Naive thymus-derived CD4-positive, alpha-beta T cell (primary cell): Measurements from ENCODE around the gene AK8. TPM values are rescaled to one million over a fixed set of nuclear protein-coding genes. Genes with fewer than 3 reads are reported as not detected.

Experiments used
- ATAC-seq: fragments of 150-1000 bp; cut with Tn5 transposase; 2 replicates; pipeline ENCODE4 v1.10.0; 2021; ENCODE audit warnings: mild to moderate bottlenecking, moderate library complexity
- CTCF ChIA-PET: fragments of 350-600 bp; sonication (Branson Sonifier 250); formaldehyde crosslinking; loops from one replicate; lab custom pipeline; 2021; ENCODE audit warnings: antibody characterized with exemption; lab: Charles Lee
- POLR2A ChIA-PET: fragments of 350-600 bp; sonication (Branson Sonifier 250); formaldehyde crosslinking; loops from one replicate; lab custom pipeline; 2021; ENCODE audit warnings: antibody characterized with exemption, inconsistent platforms; lab: Charles Lee
- DNase-seq, 9 donors: peaks; one replicate each; pipeline versions ENCODE4 v3.0.0 to v3.0.0-alpha.2; 2020 to 2022; ENCODE audit warnings: mixed read lengths in 1 of 9
- H3K27ac ChIP-seq: one replicate; pipeline ENCODE4 v1.7.0; 2013; ENCODE audit warnings: mild to moderate bottlenecking, low read depth, low read length, moderate library complexity
- H3K27me3 ChIP-seq, 2 donors: one replicate each; pipeline ENCODE4 v1.7.0; 2013; ENCODE audit warnings: low read length in 2 of 2, mild to moderate bottlenecking in 2 of 2, moderate library complexity in 2 of 2; ENCODE audit not compliant: control insufficient read depth in 2 of 2, insufficient read depth in 2 of 2
- H3K36me3 ChIP-seq, 3 experiments: 1 replicate in 2 of 3; 2 replicates in 1 of 3; pipeline ENCODE4 v1.7.0; 2013; ENCODE audit warnings: low read length in 3 of 3, mild to moderate bottlenecking in 3 of 3, moderate library complexity in 1 of 3; ENCODE audit not compliant: insufficient read depth in 3 of 3, control insufficient read depth in 2 of 3
- H3K4me1 ChIP-seq, 2 donors: one replicate each; pipeline ENCODE4 v1.7.0; 2013; ENCODE audit warnings: low read length in 2 of 2, mild to moderate bottlenecking in 2 of 2, moderate library complexity in 1 of 2; ENCODE audit not compliant: control insufficient read depth in 2 of 2, insufficient read depth in 2 of 2
- H3K4me3 ChIP-seq: 2 replicates; pipeline ENCODE4 v1.7.0; 2013; ENCODE audit warnings: mild to moderate bottlenecking, low read length
- H3K9me3 ChIP-seq, 3 experiments: 1 replicate in 2 of 3; 2 replicates in 1 of 3; pipeline ENCODE4 v1.7.0; 2013; ENCODE audit warnings: low read length in 3 of 3; ENCODE audit not compliant: control insufficient read depth in 2 of 3
- H3K27ac Mint-ChIP-seq, 9 donors: one replicate each; pipeline ENCODE4 v1.8.0; 2020 to 2022; ENCODE audit warnings: mixed read lengths in 9 of 9, mild to moderate bottlenecking in 8 of 9, moderate library complexity in 5 of 9, inconsistent platforms in 2 of 9
- H3K27me3 Mint-ChIP-seq, 5 donors: one replicate each; pipeline ENCODE4 v1.8.0; 2021 to 2022; ENCODE audit warnings: mixed read lengths in 5 of 5, mild to moderate bottlenecking in 1 of 5
- H3K36me3 Mint-ChIP-seq, 5 donors: one replicate each; pipeline ENCODE4 v1.8.0; 2020 to 2022; ENCODE audit warnings: mixed read lengths in 5 of 5, mild to moderate bottlenecking in 3 of 5, inconsistent platforms in 1 of 5
- H3K4me1 Mint-ChIP-seq, 7 donors: one replicate each; pipeline ENCODE4 v1.8.0; 2020 to 2022; ENCODE audit warnings: mixed read lengths in 7 of 7, mild to moderate bottlenecking in 3 of 7, inconsistent platforms in 1 of 7
- H3K4me3 Mint-ChIP-seq, 10 donors: one replicate each; pipeline ENCODE4 v1.8.0; 2020 to 2022; ENCODE audit warnings: mild to moderate bottlenecking in 10 of 10, mixed read lengths in 10 of 10, moderate library complexity in 6 of 10, inconsistent platforms in 2 of 10
- H3K9me3 Mint-ChIP-seq, 11 donors: one replicate each; pipeline ENCODE4 v1.8.0; 2020 to 2022; ENCODE audit warnings: mixed read lengths in 11 of 11, mild to moderate bottlenecking in 4 of 11, inconsistent platforms in 1 of 11, moderate library complexity in 1 of 11
- intact Hi-C, 2 donors: fragments of 100-400 bp; cut with micrococcal nuclease; formaldehyde crosslinking; loops; one replicate each; pipeline ENCODE4 v1.15.1; 2023
- polyA plus RNA-seq, 2 donors: library from polyadenylated mRNA; unstranded; fragments of 300-500 nt; fragmentation: Illumina TruSeq; gene quantifications; one replicate each; pipeline ENCODE4 v1.2.3, GENCODE V29; 2021
- total RNA-seq, 6 experiments: library from RNA in 5 of 6; stranded (reverse) in 5 of 6; gene quantifications; 1 replicate in 5 of 6; 2 replicates in 1 of 6; pipeline ENCODE4 v1.2.3 and lab custom pipeline; 2021 to 2026

AK8 gene
- total and polyA plus RNA-seq, 7 experiments from 2014 or later: 0.10 to 0.20 (median 0.12) TPM; not detected in 4

DNA sequence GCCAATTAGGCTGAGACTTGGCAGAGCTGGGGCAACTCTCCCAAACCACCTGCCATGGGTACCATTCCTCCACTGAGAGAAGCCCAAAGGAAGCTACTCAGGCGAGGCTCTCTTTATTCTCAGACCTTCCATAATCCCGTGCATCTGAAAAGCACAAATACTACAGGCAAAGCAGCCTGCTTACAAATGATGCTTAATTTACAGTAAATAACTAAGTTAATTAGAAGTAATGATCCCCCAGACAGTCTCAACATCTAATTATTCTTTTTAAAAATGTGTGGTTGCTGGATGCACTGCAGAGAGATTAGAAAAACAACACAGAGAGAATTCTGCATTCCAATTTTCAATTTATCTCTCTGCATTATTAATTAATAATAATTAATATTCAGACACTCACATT is 53.1 kb downstream of the AK8 start:
- peaks cover 16 to 45% (median 19%) of the 10 kb centered on the region in 5 donors for H3K27me3 Mint-ChIP-seq
- DNase-seq (no peak), ATAC-seq (no peak)
- Histone ChIP-seq H3K27me3 (no peaks in the 10 kb centered on the region), H3K4me3 (no peak overlapping the region), H3K4me1 (no peaks in the 10 kb centered on the region), H3K9me3 (no peaks in the 10 kb centered on the region), H3K27ac (no peak overlapping the region), H3K36me3 (no peaks in the 10 kb centered on the region)
- H3K9me3 Mint-ChIP-seq: no peaks in the 10 kb centered on the region
- ChIA-PET CTCF (no interaction called here), POLR2A (no interaction called here)
- H3K4me1 Mint-ChIP-seq: peaks cover 0 to 3% (median 0%) of the 10 kb centered on the region in 7 donors
- no peak overlapping the region for H3K27ac Mint-ChIP-seq
- intact Hi-C loops: loop anchor here in 1 of 2 donors (5.0 kb wide), 1 partner anchor 77 kb away; no protein-coding TSS in a partner anchor
- no peaks in the 10 kb centered on the region for H3K36me3 Mint-ChIP-seq
- H3K4me3 Mint-ChIP-seq: no peak overlapping the region

- H3K36me3 ChIP-seq: no peaks in the 10 kb centered on the region
- ATAC-seq: no peak
- no peaks in the 10 kb centered on the region for H3K9me3 ChIP-seq
- ChIA-PET POLR2A (no interaction called here), CTCF (interaction anchor here (0.8 kb wide), 1 partner anchor 67 kb away, joined by 3 read pairs; no protein-coding TSS in a partner anchor)
- intact Hi-C loops: no loop called here
- H3K4me1 ChIP-seq: no peaks in the 10 kb centered on the region
- Mint-ChIP-seq H3K27me3 (peaks cover 19 to 52% (median 24%) of the 10 kb centered on the region in 5 donors), H3K9me3 (no peaks in the 10 kb centered on the region), H3K4me1 (peaks cover 0 to 3% (median 0%) of the 10 kb centered on the region in 7 donors), H3K36me3 (no peaks in the 10 kb centered on the region), H3K4me3 (no peak overlapping the region), H3K27ac (no peak overlapping the region)
- no peak overlapping the region for H3K27ac ChIP-seq
- no peaks in the 10 kb centered on the region for H3K27me3 ChIP-seq
- no peak overlapping the region for H3K4me3 ChIP-seq
- no peak for DNase-seq
These were observed 53.9 kb downstream of the AK8 start for GRCh38 chr9:132824151-132824550.

DNA sequence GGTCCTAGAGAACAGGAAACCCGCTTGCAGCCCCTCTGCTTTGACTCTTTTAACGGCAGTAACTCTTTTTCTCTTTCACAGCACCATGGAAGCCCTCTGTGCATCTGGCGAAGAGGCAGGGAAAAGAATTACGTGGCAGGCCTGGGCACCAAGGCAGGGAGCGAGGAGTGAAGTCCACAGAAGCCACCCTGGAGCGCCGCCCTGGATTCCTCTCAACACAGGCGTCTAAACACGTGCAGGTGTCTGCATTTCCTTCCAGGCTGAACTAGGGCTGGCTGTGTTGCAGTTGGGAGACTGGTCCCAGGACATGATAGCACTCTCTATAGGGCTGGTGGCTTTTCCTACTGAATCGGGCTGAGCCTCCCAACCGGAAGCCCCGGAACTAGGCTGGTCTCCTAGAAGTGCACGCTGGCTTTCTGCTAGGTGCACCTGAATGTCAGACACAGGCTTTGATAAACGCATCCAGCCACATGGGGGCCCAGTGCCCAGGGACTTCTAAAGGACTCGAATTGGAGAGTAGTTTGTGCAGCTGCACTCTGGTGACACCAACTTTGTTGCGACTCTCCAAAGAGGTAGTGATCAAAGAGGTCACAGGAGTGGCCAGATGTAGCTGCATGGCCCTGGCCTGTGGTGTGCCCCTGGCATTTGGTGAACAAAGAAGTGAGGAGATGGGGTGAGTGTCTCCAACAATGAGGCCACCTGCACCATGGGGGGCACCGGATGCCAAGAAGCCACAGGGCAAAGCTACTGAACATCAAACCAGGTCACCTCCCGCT is 54.5 kb downstream of the AK8 start:
- Mint-ChIP-seq H3K27ac (no peak overlapping the region), H3K4me3 (no peak overlapping the region), H3K36me3 (no peaks in the 10 kb centered on the region), H3K27me3 (peaks cover 19 to 54% (median 23%) of the 10 kb centered on the region in 5 donors), H3K4me1 (peaks cover 0 to 3% (median 0%) of the 10 kb centered on the region in 7 donors), H3K9me3 (no peaks in the 10 kb centered on the region)
- POLR2A ChIA-PET: no interaction called here
- ATAC-seq (no peak), DNase-seq (no peak)
- CTCF ChIA-PET: interaction anchor here (0.8 kb wide), 1 partner anchor 68 kb away, joined by 3 read pairs; no protein-coding TSS in a partner anchor
- H3K9me3 ChIP-seq: no peaks in the 10 kb centered on the region
- H3K27me3 ChIP-seq: no peaks in the 10 kb centered on the region
- no peak overlapping the region for H3K27ac ChIP-seq
- no peaks in the 10 kb centered on the region for H3K36me3 ChIP-seq
- H3K4me3 ChIP-seq: no peak overlapping the region
- H3K4me1 ChIP-seq: no peaks in the 10 kb centered on the region
- intact Hi-C loops: no loop called here

DNA sequence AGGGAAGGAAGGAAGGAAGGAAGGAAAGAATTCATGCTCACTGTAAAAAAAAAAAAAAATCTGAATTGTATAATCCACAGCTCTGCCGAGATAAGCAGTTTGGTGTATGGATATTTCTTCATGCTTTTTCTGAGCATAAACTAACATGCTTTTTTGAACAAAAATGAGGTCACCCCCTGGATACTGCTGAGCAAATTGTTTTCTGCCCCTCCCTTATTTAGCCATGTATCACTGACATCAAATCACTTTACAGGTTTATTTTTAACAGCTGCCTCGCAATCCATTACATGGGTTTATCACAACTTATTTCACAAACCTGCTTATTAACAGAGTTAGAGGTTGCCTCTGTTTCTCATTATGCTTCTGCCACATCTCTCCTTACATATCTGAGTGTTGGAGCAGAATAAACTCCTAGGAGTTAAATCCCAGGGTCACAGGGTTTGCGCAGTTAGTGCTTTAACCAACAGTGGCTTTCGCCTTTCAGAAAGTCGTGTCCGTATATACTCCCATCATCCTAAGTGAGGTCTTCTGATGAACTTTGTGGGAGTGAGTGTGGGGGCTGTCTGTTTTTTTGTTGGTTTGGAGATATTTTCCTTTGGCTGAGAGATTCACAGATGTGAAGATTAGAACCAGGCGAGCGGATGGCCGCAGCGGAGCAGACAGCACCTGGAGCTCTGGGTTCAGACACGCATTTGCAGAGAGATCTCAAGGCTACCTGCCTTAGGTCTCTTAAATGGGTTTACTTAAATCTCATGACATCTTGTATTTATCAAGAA is 57.7 kb downstream of the AK8 start:
- Mint-ChIP-seq H3K27me3 (peaks cover 21 to 68% (median 35%) of the 10 kb centered on the region in 5 donors), H3K4me1 (peaks cover 0 to 3% (median 0%) of the 10 kb centered on the region in 7 donors), H3K36me3 (no peaks in the 10 kb centered on the region), H3K9me3 (no peaks in the 10 kb centered on the region), H3K27ac (no peak overlapping the region), H3K4me3 (no peak overlapping the region)
- CTCF ChIA-PET: no interaction called here
- no peak for DNase-seq
- H3K36me3 ChIP-seq: no peaks in the 10 kb centered on the region
- H3K27ac ChIP-seq: no peak overlapping the region
- no peaks in the 10 kb centered on the region for H3K27me3 ChIP-seq
- POLR2A ChIA-PET: no interaction called here
- ATAC-seq: no peak
- intact Hi-C loops: no loop called here
- H3K4me1 ChIP-seq: no peaks in the 10 kb centered on the region
- H3K4me3 ChIP-seq: no peak overlapping the region
- no peaks in the 10 kb centered on the region for H3K9me3 ChIP-seq

DNA sequence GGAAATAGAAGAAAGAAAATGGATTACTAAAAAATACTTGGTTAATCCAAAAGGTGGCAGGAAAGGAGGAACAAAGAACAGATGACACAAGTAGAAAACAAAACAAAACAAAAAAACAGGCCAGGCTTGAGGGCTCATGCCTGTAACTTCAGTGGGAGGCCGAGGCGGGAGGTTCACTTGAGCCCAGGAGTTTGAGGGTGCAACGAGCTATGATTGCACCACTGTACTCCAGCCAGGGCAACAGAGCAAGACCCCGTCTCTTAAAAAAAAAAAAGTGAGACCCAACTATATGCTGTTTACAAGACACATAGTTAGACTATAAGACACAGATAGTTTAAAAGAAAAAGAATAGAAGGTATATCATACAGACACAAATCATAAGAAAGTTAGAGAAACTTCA is 59.5 kb downstream of the AK8 start:
- ATAC-seq: no peak
- H3K27me3 Mint-ChIP-seq: peaks cover 13 to 65% (median 32%) of the 10 kb centered on the region in 5 donors
- POLR2A ChIA-PET: no interaction called here

GRCh38 chr9:132814937-132815336 is 63.1 kb downstream of the AK8 start:
- Mint-ChIP-seq H3K9me3 (no peaks in the 10 kb centered on the region), H3K36me3 (no peaks in the 10 kb centered on the region), H3K27me3 (peaks cover 26 to 65% (median 37%) of the 10 kb centered on the region in 5 donors), H3K27ac (no peak overlapping the region), H3K4me3 (no peak overlapping the region), H3K4me1 (no peaks in the 10 kb centered on the region)
- Histone ChIP-seq H3K9me3 (no peaks in the 10 kb centered on the region), H3K27ac (no peak overlapping the region), H3K27me3 (no peaks in the 10 kb centered on the region), H3K36me3 (no peaks in the 10 kb centered on the region), H3K4me1 (no peaks in the 10 kb centered on the region), H3K4me3 (no peak overlapping the region)
- DNase-seq: no peak
- ATAC-seq: no peak
- intact Hi-C loops: no loop called here
- ChIA-PET POLR2A (no interaction called here), CTCF (no interaction called here)

More for the DNA sequence above, 59.5 kb downstream of the AK8 start:
- H3K4me3 ChIP-seq: no peak overlapping the region
- DNase-seq: no peak
- Mint-ChIP-seq H3K4me1 (no peaks in the 10 kb centered on the region), H3K27ac (no peak overlapping the region), H3K9me3 (no peaks in the 10 kb centered on the region), H3K4me3 (no peak overlapping the region), H3K36me3 (no peaks in the 10 kb centered on the region)
- H3K27ac ChIP-seq: no peak overlapping the region
- intact Hi-C loops: no loop called here
- no peaks in the 10 kb centered on the region for H3K9me3 ChIP-seq
- no peaks in the 10 kb centered on the region for H3K4me1 ChIP-seq
- CTCF ChIA-PET: no interaction called here
- H3K27me3 ChIP-seq: no peaks in the 10 kb centered on the region
- H3K36me3 ChIP-seq: no peaks in the 10 kb centered on the region
